ENCODE data around the gene ZNF438.
"Not testable (repeated sequence)": the region's sequence is repeated elsewhere in the genome, so short reads cannot be mapped to it uniquely, and the experiment has no call there.

The ZNF438 gene

GRCh38 chr10:30929311-30929729, 102.3 kb downstream of the ZNF438 start:
- DNase-seq, result not testable (repeated sequence)

GRCh38 chr10:30928742-30929141, 102.9 kb downstream of the ZNF438 start:
- no peak for DNase-seq

GRCh38 chr10:30918651-30919050, 113.0 kb downstream of the ZNF438 start:
- DNase-seq, result no peak

GRCh38 chr10:30917789-30918188, 113.9 kb downstream of the ZNF438 start:
- no peak for DNase-seq

- no peak for DNase-seq
Measured at GRCh38 chr10:30917067-30917466, 114.6 kb downstream of the ZNF438 start.

- DNase-seq, result no peak
Measured at GRCh38 chr10:30915146-30915545, 116.5 kb downstream of the ZNF438 start.

GRCh38 chr10:30911303-30911863, 120.3 kb downstream of the ZNF438 start:
- DNase-seq, result no peak

- no peak for DNase-seq
Measured at GRCh38 chr10:30903397-30904138, 128.1 kb downstream of the ZNF438 start.

GRCh38 chr10:30902621-30903396, 128.9 kb downstream of the ZNF438 start:
- DNase-seq, result no peak

GRCh38 chr10:30901487-30901886, 130.2 kb downstream of the ZNF438 start:
- DNase-seq, result not testable (repeated sequence)

- DNase-seq, result no peak
Measured at GRCh38 chr10:30898964-30899363, 132.7 kb downstream of the ZNF438 start.

GRCh38 chr10:30897547-30897946, 134.1 kb downstream of the ZNF438 start:
- no peak for DNase-seq

- DNase-seq, result no peak
Measured at GRCh38 chr10:30897048-30897447, 134.6 kb downstream of the ZNF438 start.

GRCh38 chr10:30894221-30894620, 137.4 kb downstream of the ZNF438 start:
- DNase-seq, result no peak

GRCh38 chr10:30893208-30893607, 138.5 kb downstream of the ZNF438 start:
- DNase-seq, result no peak

- DNase-seq, result no peak
Measured at GRCh38 chr10:30887839-30888238, 143.8 kb downstream of the ZNF438 start.

GRCh38 chr10:30885423-30885822, 146.2 kb downstream of the ZNF438 start:
- no peak for DNase-seq

- no peak for DNase-seq
Measured at GRCh38 chr10:30883751-30884150, 147.9 kb downstream of the ZNF438 start.

- no peak for DNase-seq
Measured at GRCh38 chr10:30883116-30883515, 148.5 kb downstream of the ZNF438 start.

GRCh38 chr10:30882281-30882680, 149.4 kb downstream of the ZNF438 start:
- DNase-seq, result no peak

- DNase-seq, result no peak
Measured at GRCh38 chr10:30878920-30879319, 152.7 kb downstream of the ZNF438 start.

- no peak for DNase-seq
Measured at GRCh38 chr10:30877111-30877510, 154.6 kb downstream of the ZNF438 start.

- DNase-seq, result no peak
Measured at GRCh38 chr10:30873411-30873810, 158.3 kb downstream of the ZNF438 start.

GRCh38 chr10:30870896-30871295, 160.8 kb downstream of the ZNF438 start:
- no peak for DNase-seq
